Activated naive CD8-positive, alpha-beta T cell (primary cell): ENCODE measurements around the gene PRIMA1.

ENCODE experiments used
- H3K27ac Mint-ChIP-seq: one replicate; pipeline ENCODE4 v1.8.0; 2021; ENCODE audit warnings: mixed read lengths
- H3K27me3 Mint-ChIP-seq: one replicate; pipeline ENCODE4 v1.8.0; 2021; ENCODE audit warnings: mixed read lengths
- H3K36me3 Mint-ChIP-seq: one replicate; pipeline ENCODE4 v1.8.0; 2021; ENCODE audit warnings: mixed read lengths
- H3K4me1 Mint-ChIP-seq: one replicate; pipeline ENCODE4 v1.8.0; 2021; ENCODE audit warnings: low read depth, mixed read lengths
- H3K4me3 Mint-ChIP-seq: one replicate; pipeline ENCODE4 v1.8.0; 2021; ENCODE audit warnings: mild to moderate bottlenecking, mixed read lengths
- H3K9me3 Mint-ChIP-seq: one replicate; pipeline ENCODE4 v1.8.0; 2021; ENCODE audit warnings: low read depth, mixed read lengths

PRIMA1 gene

GRCh38 chr14:93719256-93719655 is 69.0 kb downstream of the PRIMA1 start:
- no peak overlapping the region for H3K27ac Mint-ChIP-seq
- peaks cover 1% of the 10 kb centered on the region for H3K27me3 Mint-ChIP-seq
- H3K9me3 Mint-ChIP-seq, result no peaks in the 10 kb centered on the region
- no peak overlapping the region for H3K4me3 Mint-ChIP-seq
- H3K36me3 Mint-ChIP-seq, result no peaks in the 10 kb centered on the region
- no peaks in the 10 kb centered on the region for H3K4me1 Mint-ChIP-seq

GRCh38 chr14:93717668-93718320 is 70.5 kb downstream of the PRIMA1 start:
- no peak overlapping the region for H3K27ac Mint-ChIP-seq
- no peak overlapping the region for H3K4me3 Mint-ChIP-seq
- H3K36me3 Mint-ChIP-seq, result no peaks in the 10 kb centered on the region
- H3K4me1 Mint-ChIP-seq, result no peaks in the 10 kb centered on the region
- peaks cover 3% of the 10 kb centered on the region for H3K27me3 Mint-ChIP-seq
- no peaks in the 10 kb centered on the region for H3K9me3 Mint-ChIP-seq

GRCh38 chr14:93716746-93717667 is 71.3 kb downstream of the PRIMA1 start:
- Mint-ChIP-seq H3K27ac (no peak overlapping the region), H3K9me3 (no peaks in the 10 kb centered on the region), H3K4me3 (no peak overlapping the region), H3K27me3 (peaks cover 3% of the 10 kb centered on the region), H3K4me1 (no peaks in the 10 kb centered on the region), H3K36me3 (no peaks in the 10 kb centered on the region)

DNA sequence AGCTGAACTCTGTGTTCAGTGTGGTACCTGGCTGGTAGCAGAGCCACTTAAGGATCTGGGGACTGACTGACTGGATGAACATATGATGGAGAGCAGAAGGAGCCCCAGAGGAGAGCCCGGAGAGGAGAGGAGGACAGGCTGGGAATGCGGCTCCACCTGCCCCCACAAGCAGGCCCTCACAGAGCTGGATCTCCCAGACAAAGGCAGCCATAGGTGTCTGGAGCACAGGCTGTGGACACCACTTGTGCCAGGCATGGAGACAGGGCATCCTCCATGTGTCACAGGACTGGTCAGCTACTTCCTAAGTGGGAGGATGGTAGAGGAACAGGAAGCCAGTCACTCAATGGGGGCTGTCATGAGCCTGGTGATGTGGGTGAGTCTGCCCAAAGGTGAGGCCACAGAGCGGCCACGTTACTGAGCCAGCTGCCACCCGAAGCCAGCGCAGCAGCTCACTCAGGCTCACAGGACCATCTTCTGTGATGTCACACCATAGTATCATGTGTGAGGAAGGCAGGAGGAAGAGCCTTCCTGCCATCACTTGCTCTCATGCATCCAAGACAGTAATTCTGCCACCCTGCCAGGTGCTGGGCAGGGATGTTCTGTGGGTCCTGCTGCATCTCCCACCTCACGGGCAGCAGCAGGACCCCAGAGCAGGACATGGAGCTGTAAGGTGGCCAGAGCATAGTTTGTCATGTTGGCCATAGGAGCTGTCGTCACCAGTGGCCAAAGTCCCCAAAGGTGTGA is 72.1 kb downstream of the PRIMA1 start:
- Mint-ChIP-seq H3K36me3 (no peaks in the 10 kb centered on the region), H3K9me3 (no peaks in the 10 kb centered on the region), H3K27ac (no peak overlapping the region), H3K4me1 (no peaks in the 10 kb centered on the region), H3K27me3 (peaks cover 3% of the 10 kb centered on the region), H3K4me3 (no peak overlapping the region)

DNA sequence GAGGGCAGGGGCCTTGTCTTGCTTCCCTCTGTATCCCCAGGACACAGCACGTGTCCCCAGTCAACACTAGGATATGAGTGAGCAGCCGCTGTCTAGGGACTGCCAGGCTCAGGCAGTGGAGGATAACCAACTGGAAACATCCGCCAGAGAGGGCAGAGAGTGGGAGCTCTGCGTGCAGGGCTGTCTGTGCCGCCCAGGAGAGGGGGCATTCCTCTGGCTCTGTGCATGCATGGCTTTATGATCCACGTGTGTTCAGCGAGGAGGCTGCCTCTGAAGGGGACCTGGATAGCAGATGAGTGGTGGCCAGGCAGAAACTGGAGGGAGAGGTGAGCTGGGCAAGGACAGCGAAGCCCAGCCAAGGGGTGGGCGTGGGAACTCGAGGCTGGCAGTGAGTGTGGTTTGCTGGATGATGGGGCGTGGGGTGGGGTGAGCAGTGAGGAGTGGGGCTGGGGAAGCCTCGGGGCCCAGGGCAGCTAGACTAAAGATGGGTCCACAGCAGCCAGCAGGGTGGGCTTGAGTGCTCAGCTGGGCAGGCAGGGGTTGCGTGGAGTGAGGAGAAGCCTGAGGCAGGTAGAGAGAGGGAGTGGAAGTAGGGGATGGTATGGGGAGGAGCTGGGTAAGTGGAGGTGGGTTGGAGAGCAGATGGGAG is 72.9 kb downstream of the PRIMA1 start:
- Mint-ChIP-seq H3K4me3 (no peak overlapping the region), H3K36me3 (no peaks in the 10 kb centered on the region)

DNA sequence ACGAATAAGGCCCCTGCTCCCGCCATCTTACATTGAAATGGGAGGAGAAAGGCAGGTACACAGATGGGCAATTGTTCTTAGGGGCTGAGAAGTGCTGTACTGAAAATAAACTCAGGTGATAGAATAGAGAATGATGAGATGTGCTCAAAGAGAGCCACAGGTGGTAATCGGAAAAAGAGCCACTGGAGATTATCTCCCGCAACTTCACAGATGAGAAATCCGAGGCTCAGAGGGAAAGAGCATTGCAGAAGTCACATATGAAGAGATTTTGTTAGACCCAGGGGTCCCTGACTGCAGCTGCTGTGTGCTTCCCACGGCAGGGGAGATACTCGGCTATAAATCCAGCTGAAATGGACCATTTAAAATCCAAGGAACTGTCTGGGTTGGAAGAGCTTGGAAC is 73.7 kb downstream of the PRIMA1 start:
- no peaks in the 10 kb centered on the region for H3K36me3 Mint-ChIP-seq
- no peaks in the 10 kb centered on the region for H3K9me3 Mint-ChIP-seq
- no peak overlapping the region for H3K4me3 Mint-ChIP-seq
- H3K27ac Mint-ChIP-seq, result no peak overlapping the region
- peaks cover 3% of the 10 kb centered on the region for H3K27me3 Mint-ChIP-seq
- no peaks in the 10 kb centered on the region for H3K4me1 Mint-ChIP-seq

More for the DNA sequence above, 72.9 kb downstream of the PRIMA1 start:
- H3K27me3 Mint-ChIP-seq, result peaks cover 3% of the 10 kb centered on the region
- no peak overlapping the region for H3K27ac Mint-ChIP-seq
- H3K9me3 Mint-ChIP-seq, result no peaks in the 10 kb centered on the region
- no peaks in the 10 kb centered on the region for H3K4me1 Mint-ChIP-seq

GRCh38 chr14:93713726-93714405 is 74.4 kb downstream of the PRIMA1 start:
- Mint-ChIP-seq H3K4me3 (no peak overlapping the region), H3K4me1 (no peaks in the 10 kb centered on the region)

GRCh38 chr14:93712838-93713724 is 75.2 kb downstream of the PRIMA1 start:
- no peaks in the 10 kb centered on the region for H3K36me3 Mint-ChIP-seq
- H3K27ac Mint-ChIP-seq, result no peak overlapping the region
- peaks cover 3% of the 10 kb centered on the region for H3K27me3 Mint-ChIP-seq
- no peaks in the 10 kb centered on the region for H3K4me1 Mint-ChIP-seq
- no peak overlapping the region for H3K4me3 Mint-ChIP-seq
- H3K9me3 Mint-ChIP-seq, result no peaks in the 10 kb centered on the region

More at GRCh38 chr14:93713726-93714405, 74.4 kb downstream of the PRIMA1 start:
- Mint-ChIP-seq H3K27ac (no peak overlapping the region), H3K27me3 (peaks cover 3% of the 10 kb centered on the region), H3K9me3 (no peaks in the 10 kb centered on the region), H3K36me3 (no peaks in the 10 kb centered on the region)

DNA sequence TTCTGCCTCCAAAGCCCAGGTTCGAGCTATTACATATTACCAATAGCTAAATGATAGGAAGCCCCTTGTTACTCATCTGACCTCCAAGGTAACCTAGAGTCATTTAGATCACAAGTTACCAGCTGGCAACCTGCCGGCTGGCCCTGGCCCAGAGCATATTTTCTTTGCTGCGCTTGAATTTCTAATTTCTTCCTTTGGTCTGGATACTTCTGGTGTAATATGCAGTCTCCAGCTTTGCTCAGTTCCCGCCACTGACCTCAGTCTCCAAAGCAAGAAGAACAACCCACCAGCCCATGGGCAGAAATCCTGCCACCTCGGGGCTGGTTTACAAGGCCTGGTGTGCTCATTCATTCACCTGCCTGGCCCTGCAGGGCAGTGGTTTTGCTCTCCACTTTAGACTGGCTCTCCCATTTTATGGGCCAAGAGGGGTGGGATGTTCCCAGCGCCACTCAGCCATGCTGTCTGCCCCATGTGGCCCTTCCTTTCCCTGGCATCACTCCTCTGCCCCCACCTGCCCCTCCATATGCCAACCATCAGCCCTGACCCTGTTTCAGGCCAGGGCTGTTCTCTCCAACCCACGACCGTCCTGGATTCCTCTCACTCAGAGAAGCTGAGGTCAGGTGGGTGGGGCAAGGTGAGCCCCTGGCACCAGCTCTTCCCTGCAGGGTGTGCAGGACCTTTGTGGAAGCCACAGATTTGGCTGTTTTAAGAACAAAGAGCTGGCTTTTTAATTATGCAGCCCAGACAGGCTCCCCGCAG is 76.0 kb downstream of the PRIMA1 start:
- no peak overlapping the region for H3K27ac Mint-ChIP-seq
- no peaks in the 10 kb centered on the region for H3K9me3 Mint-ChIP-seq
- H3K36me3 Mint-ChIP-seq, result no peaks in the 10 kb centered on the region
- no peak overlapping the region for H3K4me3 Mint-ChIP-seq
- peaks cover 3% of the 10 kb centered on the region for H3K27me3 Mint-ChIP-seq
- no peaks in the 10 kb centered on the region for H3K4me1 Mint-ChIP-seq

GRCh38 chr14:93709249-93709648 is 79.0 kb downstream of the PRIMA1 start:
- H3K27ac Mint-ChIP-seq, result no peak overlapping the region

GRCh38 chr14:93708800-93709199 is 79.5 kb downstream of the PRIMA1 start:
- Mint-ChIP-seq H3K9me3 (no peaks in the 10 kb centered on the region), H3K27ac (no peak overlapping the region), H3K27me3 (no peaks in the 10 kb centered on the region), H3K4me3 (no peak overlapping the region), H3K36me3 (no peaks in the 10 kb centered on the region), H3K4me1 (no peaks in the 10 kb centered on the region)

More at GRCh38 chr14:93709249-93709648, 79.0 kb downstream of the PRIMA1 start:
- Mint-ChIP-seq H3K36me3 (no peaks in the 10 kb centered on the region), H3K4me3 (no peak overlapping the region), H3K9me3 (no peaks in the 10 kb centered on the region), H3K27me3 (peaks cover 1% of the 10 kb centered on the region), H3K4me1 (no peaks in the 10 kb centered on the region)

GRCh38 chr14:93708311-93708734 is 80.0 kb downstream of the PRIMA1 start:
- H3K27me3 Mint-ChIP-seq, result peaks cover under 1% of the 10 kb centered on the region
- no peaks in the 10 kb centered on the region for H3K4me1 Mint-ChIP-seq
- no peaks in the 10 kb centered on the region for H3K9me3 Mint-ChIP-seq
- H3K4me3 Mint-ChIP-seq, result no peak overlapping the region
- no peak overlapping the region for H3K27ac Mint-ChIP-seq
- no peaks in the 10 kb centered on the region for H3K36me3 Mint-ChIP-seq

DNA sequence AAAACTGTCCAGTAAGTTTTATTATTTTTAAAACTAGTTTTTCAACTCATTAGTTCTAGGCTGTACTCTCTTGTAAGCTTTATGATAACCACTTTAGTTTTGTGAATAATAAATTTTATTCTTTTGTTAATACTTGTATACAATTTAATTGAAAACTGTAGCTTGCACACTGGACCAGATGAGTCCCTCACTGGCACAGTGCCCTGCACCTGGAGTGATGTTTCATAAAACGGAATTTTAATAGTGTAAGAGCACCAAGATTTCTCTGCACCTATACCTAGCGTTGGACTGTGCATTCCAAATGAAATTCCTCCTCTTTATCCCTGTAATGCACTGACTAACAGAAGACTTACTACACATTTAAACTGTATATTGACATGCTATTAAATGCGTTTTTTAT is 80.8 kb downstream of the PRIMA1 start:
- Mint-ChIP-seq H3K4me3 (no peak overlapping the region), H3K4me1 (no peaks in the 10 kb centered on the region), H3K9me3 (no peaks in the 10 kb centered on the region), H3K27ac (no peak overlapping the region), H3K36me3 (no peaks in the 10 kb centered on the region), H3K27me3 (peaks cover 6% of the 10 kb centered on the region)
